GM18511 (cell line): ENCODE results near the gene PPP3CA.

Experiments used
- ATAC-seq: cut with Tn5 transposase; IDR thresholded peaks from one replicate; pipeline ENCODE4 v1.9.1; 2021; ENCODE audit warnings: mild to moderate bottlenecking, moderate library complexity; ENCODE audit not compliant: unreplicated experiment

The PPP3CA gene

GRCh38 chr4:101066626-101067170 lies 280.6 kb downstream of the PPP3CA start:
- no peak for ATAC-seq

- ATAC-seq = no peak
Measured at GRCh38 chr4:101065935-101066485, 281.3 kb downstream of the PPP3CA start.

GRCh38 chr4:101065346-101065745 lies 282.0 kb downstream of the PPP3CA start:
- ATAC-seq = no peak

GRCh38 chr4:101064541-101065180 lies 282.7 kb downstream of the PPP3CA start:
- ATAC-seq = no peak

- ATAC-seq = no peak
Measured at GRCh38 chr4:101055392-101055791, 291.9 kb downstream of the PPP3CA start.

- no peak for ATAC-seq
Measured at GRCh38 chr4:101050837-101051205, 296.5 kb downstream of the PPP3CA start.

- ATAC-seq = no peak
Measured at GRCh38 chr4:101050088-101050836, 297.1 kb downstream of the PPP3CA start.

- no peak for ATAC-seq
Measured at GRCh38 chr4:101049549-101050001, 297.8 kb downstream of the PPP3CA start.

- no peak for ATAC-seq
Measured at GRCh38 chr4:101044766-101045165, 302.6 kb downstream of the PPP3CA start.

- no peak for ATAC-seq
Measured at GRCh38 chr4:101042847-101043246, 304.5 kb downstream of the PPP3CA start.

GRCh38 chr4:101040776-101041175 lies 306.6 kb downstream of the PPP3CA start:
- ATAC-seq = no peak

- no peak for ATAC-seq
Measured at GRCh38 chr4:101039367-101039766, 308.0 kb downstream of the PPP3CA start.

GRCh38 chr4:101037938-101038413 lies 309.4 kb downstream of the PPP3CA start:
- no peak for ATAC-seq

GRCh38 chr4:101037249-101037648 lies 310.1 kb downstream of the PPP3CA start:
- ATAC-seq = no peak

- ATAC-seq = no peak
Measured at GRCh38 chr4:101035487-101035886, 311.8 kb downstream of the PPP3CA start.

GRCh38 chr4:101033986-101034385 lies 313.3 kb downstream of the PPP3CA start:
- ATAC-seq = no peak

GRCh38 chr4:101032541-101032940 lies 314.8 kb downstream of the PPP3CA start:
- no peak for ATAC-seq

GRCh38 chr4:101031971-101032370 lies 315.4 kb downstream of the PPP3CA start:
- ATAC-seq = no peak

GRCh38 chr4:101028886-101029285 lies 318.4 kb downstream of the PPP3CA start:
- no peak for ATAC-seq

GRCh38 chr4:101027721-101028120 lies 319.6 kb downstream of the PPP3CA start:
- ATAC-seq = no peak

- ATAC-seq = no peak
Measured at GRCh38 chr4:101025755-101026154, 321.6 kb downstream of the PPP3CA start.
